ENCODE data around the gene MYO10.

GRCh38 chr5:16931334-16932110 is 4.6 kb downstream of the MYO10 start:
- no peak for TF ChIP-seq EZH2phosphoT487 (IDR thresholded peaks at IDR 0.05; ENCODE audit: low read depth, severe bottlenecking, unreplicated experiment)
- TF ChIP-seq EZH2 (IDR thresholded peaks at IDR 0.05; ENCODE audit: borderline replicate concordance): no peak
